Lower lobe of right lung (tissue), 2 donors: ENCODE data around the gene SPRR2G. TPM values are rescaled to one million over a fixed set of nuclear protein-coding genes. Genes with fewer than 3 reads are reported as not detected.
"Not testable (repeated sequence)": the region's sequence is repeated elsewhere in the genome, so short reads cannot be mapped to it uniquely, and the experiment has no call there.

ENCODE experiments used
- ATAC-seq, 2 donors: fragments of 200-7000 bp; cut with Tn5 transposase; one replicate each; pipeline ENCODE4 v1.9.1; 2020 to 2022; ENCODE audit warnings: mild to moderate bottlenecking in 2 of 2, moderate library complexity in 2 of 2
- DNase-seq: peaks from one replicate; pipeline ENCODE4 v3.0.0-alpha.2; 2020
- H3K27ac ChIP-seq: fragments of 200-600 bp; one replicate; pipeline ENCODE4 v1.8.0; 2022
- H3K27me3 ChIP-seq: fragments of 200-600 bp; one replicate; pipeline ENCODE4 v1.8.0; 2022; ENCODE audit warnings: low read depth
- H3K36me3 ChIP-seq: fragments of 200-600 bp; one replicate; pipeline ENCODE4 v1.8.0; 2022; ENCODE audit warnings: mild to moderate bottlenecking
- H3K4me1 ChIP-seq: fragments of 200-600 bp; one replicate; pipeline ENCODE4 v1.8.0; 2022
- H3K4me3 ChIP-seq: fragments of 200-600 bp; one replicate; pipeline ENCODE4 v1.8.0; 2022; ENCODE audit warnings: mild to moderate bottlenecking
- H3K9me3 ChIP-seq: fragments of 200-600 bp; one replicate; pipeline ENCODE4 v1.8.0; 2022
- CTCF ChIP-seq: fragments of 200-600 bp; IDR thresholded peaks from one replicate; pipeline ENCODE4 v1.8.0; 2022; ENCODE audit warnings: antibody characterized with exemption, mild to moderate bottlenecking
- intact Hi-C: fragments of 100-400 bp; cut with DNase I; formaldehyde crosslinking; loops from one replicate; pipeline ENCODE4 v1.11.0; 2022
- long read RNA-seq: library from polyadenylated mRNA; unstranded; transcript quantifications from one replicate; pipeline ENCODE4 v2.0.0, GENCODE V29; 2021
- total RNA-seq: library from RNA; stranded (reverse); fragmentation: NEBNext Ultra II Directional; extraction: Animal tissue kit (Norgen Biotek cat#: 25700); gene quantifications from one replicate; pipeline ENCODE4 v1.2.1, GENCODE V29; 2021
- donor health status: DM: no; HTN: yes; CAD: no; lungs with severe emphysema.

Gene SPRR2G
- not detected for total RNA-seq
- long read RNA-seq: 0 reads

- ATAC-seq (no peak), DNase-seq (no peak)
- Histone ChIP-seq H3K4me1 (no peaks in the 10 kb centered on the region), H3K4me3 (no peak within 1 kb of the TSS), H3K27ac (no peak within 1 kb of the TSS), H3K27me3 (no peaks in the 10 kb centered on the region), H3K9me3 (no peaks in the 10 kb centered on the region), H3K36me3 (no peaks in the 10 kb centered on the region)
- no peak for TF ChIP-seq CTCF
- intact Hi-C loops: no loop called here
Measured at GRCh38 chr1:153150846-153151245, at the start of gene SPRR2G. Gene SPRR2G, minus strand, starts transcription at chr1:153150890. Its CDS starts 780 bp downstream, at chr1:153150110.

DNA sequence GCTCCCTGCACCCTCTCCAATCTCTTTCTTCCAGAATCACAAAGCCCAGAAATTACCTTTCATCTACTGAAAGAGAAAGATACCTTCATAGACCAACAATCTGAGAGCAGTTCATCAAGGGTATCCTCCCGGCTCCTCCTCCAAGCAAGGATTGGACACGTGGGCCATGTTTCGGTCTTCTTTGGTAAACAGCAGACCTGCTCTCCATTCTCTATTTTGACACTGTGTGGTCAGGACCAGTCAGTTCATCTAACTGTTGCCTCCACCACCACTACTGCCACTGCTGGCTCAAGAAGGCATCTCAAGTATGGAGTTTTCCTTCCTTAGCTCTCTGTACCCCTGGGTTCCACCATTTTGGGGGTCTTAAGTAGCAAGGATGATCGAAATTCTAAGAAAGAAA is 44.5 kb upstream of the SPRR2G start:
- DNase-seq: no peak
- no peaks in the 10 kb centered on the region for H3K36me3 ChIP-seq
- intact Hi-C loops: no loop called here
- H3K27me3 ChIP-seq: peaks cover 4% of the 10 kb centered on the region
- no peaks in the 10 kb centered on the region for H3K4me1 ChIP-seq
- ATAC-seq: no peak
- no peaks in the 10 kb centered on the region for H3K9me3 ChIP-seq
- no peak for TF ChIP-seq CTCF
- H3K27ac ChIP-seq: no peak overlapping the region
- no peak overlapping the region for H3K4me3 ChIP-seq

DNA sequence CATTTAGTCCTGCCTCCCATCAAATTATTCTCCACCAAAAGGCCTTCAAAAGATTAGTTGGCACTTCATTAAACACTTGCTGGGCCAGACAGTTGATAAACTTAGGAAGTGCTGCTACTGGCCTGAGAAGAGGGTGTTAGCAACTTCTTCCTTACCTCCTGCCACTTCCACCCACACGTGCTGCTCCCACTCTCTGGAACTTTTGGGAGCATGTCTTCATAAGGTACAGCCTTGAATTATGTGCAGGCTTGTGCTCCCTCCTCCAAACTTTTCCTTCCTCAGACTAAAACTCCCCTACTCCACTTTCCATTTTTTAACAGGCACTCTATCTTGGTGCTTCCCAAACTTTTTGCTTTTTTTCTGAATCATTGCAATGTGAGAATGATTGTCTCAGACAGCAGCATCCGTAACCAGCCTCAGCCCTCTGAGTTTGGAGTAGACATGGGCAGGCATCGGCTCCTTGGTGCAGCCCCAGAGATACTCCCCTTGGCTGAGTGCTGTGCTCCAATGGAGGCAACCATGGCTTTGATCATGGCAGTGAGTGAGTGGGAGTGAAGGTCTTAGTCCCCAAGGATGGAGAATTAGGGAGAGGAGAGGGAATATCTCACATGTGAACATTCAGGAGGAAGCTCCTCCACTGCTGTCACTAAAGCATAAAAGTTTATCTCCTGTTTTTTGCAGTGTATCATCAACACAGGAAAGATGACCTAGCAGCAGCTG is 43.8 kb upstream of the SPRR2G start:
- intact Hi-C loops: no loop called here
- no peak overlapping the region for H3K4me3 ChIP-seq
- DNase-seq (no peak), ATAC-seq (no peak)
- no peaks in the 10 kb centered on the region for H3K4me1 ChIP-seq
- H3K9me3 ChIP-seq: no peaks in the 10 kb centered on the region
- TF ChIP-seq CTCF: no peak
- no peaks in the 10 kb centered on the region for H3K36me3 ChIP-seq
- H3K27ac ChIP-seq: no peak overlapping the region
- peaks cover 4% of the 10 kb centered on the region for H3K27me3 ChIP-seq

GRCh38 chr1:153192697-153193096 is 42.0 kb upstream of the SPRR2G start:
- no peak for DNase-seq
- ATAC-seq: no peak
- TF ChIP-seq CTCF: no peak

GRCh38 chr1:153190373-153190772 is 39.7 kb upstream of the SPRR2G start:
- intact Hi-C loops: no loop called here
- Histone ChIP-seq H3K4me3 (no peak overlapping the region), H3K4me1 (no peaks in the 10 kb centered on the region), H3K27ac (no peak overlapping the region), H3K27me3 (peaks cover 4% of the 10 kb centered on the region), H3K36me3 (no peaks in the 10 kb centered on the region), H3K9me3 (no peaks in the 10 kb centered on the region)
- no peak for DNase-seq
- no peak for TF ChIP-seq CTCF
- no peak for ATAC-seq

More at GRCh38 chr1:153192697-153193096, 42.0 kb upstream of the SPRR2G start:
- Histone ChIP-seq H3K4me3 (no peak overlapping the region), H3K9me3 (no peaks in the 10 kb centered on the region), H3K4me1 (no peaks in the 10 kb centered on the region), H3K36me3 (no peaks in the 10 kb centered on the region), H3K27me3 (peaks cover 4% of the 10 kb centered on the region), H3K27ac (no peak overlapping the region)
- intact Hi-C loops: no loop called here

GRCh38 chr1:153188301-153188700 is 37.6 kb upstream of the SPRR2G start:
- DNase-seq, H3K27me3 ChIP-seq, H3K4me1 ChIP-seq, H3K9me3 ChIP-seq, H3K36me3 ChIP-seq, intact Hi-C loops, H3K4me3 ChIP-seq, H3K27ac ChIP-seq, ATAC-seq: not testable (repeated sequence)
